Fibroblast of peridontal ligament (primary cell): ENCODE results near the gene BPI.
A peak's percentile ranks its signal among the peaks of the same experiment; 100 is the strongest.
"Not testable (repeated sequence)": the region's sequence is repeated elsewhere in the genome, so short reads cannot be mapped to it uniquely, and the experiment has no call there.

Experiments used
- DNase-seq: peaks from one replicate; pipeline ENCODE4 v3.0.0-alpha.2; 2010; ENCODE audit errors: extremely low read depth

The BPI gene

DNA sequence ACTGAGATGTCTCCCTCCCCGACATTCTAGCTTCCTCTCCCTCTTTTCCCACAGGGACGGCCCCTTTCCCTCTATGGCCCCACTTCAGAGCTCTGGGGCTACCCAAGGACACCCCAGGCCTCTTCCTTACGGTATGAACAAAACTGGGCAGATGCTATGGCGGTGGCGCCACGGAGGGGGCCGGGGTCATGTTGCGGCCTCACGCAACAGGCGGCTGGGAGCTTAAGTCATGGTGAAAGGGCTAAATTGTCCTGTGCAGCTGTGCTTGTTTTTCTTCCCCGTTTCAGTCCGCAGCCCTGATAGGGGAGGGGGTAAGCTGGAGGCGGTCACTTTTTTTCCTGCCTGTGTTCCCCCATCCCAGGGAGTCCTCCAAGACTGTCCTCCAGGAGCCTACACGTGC, 25.8 kb upstream of the BPI start:
- DNase-seq: no peak

GRCh38 chr20:38278763-38279162, 25.2 kb upstream of the BPI start:
- no peak for DNase-seq

- DNase-seq: not testable (repeated sequence)
Measured at GRCh38 chr20:38281176-38281915, 22.6 kb upstream of the BPI start.

- DNase-seq: no peak
Measured at GRCh38 chr20:38283236-38283635, 20.7 kb upstream of the BPI start.

DNA sequence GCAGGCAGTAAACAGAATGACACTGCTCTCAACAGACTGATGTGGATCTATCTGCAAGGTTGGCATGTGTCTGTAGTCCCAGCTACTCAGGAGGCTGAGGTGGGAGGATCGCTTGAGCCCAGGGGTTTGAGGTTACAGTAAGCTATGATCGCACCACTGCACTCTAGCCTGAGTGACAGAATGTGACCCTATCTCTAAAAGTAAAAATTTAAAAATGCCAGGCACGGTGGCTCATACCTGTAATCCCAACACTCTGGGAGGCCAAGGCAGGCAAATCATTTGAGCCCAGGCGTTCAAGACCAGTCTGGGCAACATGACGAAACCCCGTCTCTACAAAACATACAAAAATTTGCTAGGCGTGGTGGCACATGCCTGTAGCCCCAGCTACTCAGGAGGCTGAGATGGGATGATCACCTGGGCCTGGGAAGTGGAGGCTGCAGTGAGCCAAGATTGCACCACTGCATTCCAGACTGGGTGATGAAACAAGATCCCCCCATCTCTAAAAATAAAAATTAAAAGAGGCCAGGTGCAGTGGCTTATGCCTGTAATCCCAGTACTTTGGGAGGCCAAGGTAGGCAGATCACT, 19.8 kb upstream of the BPI start:
- not testable (repeated sequence) for DNase-seq

GRCh38 chr20:38284893-38285444, 19.0 kb upstream of the BPI start:
- no peak for DNase-seq

DNA sequence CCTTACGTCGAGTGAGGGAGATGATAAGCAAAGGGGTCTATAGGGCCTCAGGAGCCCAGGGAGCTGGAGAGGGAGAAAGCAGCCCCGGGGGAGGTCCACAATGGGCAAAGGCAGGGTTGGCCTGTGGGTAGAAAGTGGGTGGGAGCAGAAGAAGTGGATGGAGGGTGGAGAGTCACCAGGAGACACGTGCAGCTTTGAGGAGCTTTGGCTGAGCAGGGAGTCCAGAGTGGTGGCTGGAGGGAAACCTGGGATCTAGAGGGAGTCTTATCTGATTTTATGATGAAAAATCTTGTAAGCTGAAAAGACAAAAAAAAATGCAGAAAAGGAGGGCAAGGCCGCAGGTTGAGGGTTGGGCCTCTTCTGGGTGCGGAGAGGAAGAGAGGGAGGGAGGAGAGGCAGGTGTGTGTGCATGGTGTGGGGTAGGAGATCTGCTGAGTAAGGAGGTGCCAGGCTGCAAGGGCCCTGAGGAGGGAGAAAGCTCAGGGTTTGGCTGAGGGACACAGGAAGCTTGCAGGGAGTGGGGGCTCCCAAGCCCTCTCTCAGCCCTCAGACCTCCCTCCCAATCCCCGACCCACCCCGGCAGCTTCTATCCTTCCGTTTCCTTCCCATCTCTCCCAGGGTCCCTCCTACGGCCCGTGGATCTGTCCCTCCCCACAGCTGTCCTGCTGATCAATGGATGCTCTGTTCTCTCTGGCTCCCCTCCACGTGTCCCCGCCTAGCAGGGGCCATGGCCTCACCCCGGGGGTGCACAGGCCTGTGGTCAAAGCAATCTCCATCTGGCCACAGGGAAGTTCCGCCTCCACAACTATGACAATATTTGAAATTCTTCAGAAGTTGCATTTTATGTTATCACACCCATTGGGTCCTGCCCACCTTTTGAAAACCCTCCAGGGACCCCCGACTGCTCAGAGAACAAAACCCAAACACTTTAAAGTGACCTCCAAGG, 17.1 kb upstream of the BPI start:
- no peak for DNase-seq

DNA sequence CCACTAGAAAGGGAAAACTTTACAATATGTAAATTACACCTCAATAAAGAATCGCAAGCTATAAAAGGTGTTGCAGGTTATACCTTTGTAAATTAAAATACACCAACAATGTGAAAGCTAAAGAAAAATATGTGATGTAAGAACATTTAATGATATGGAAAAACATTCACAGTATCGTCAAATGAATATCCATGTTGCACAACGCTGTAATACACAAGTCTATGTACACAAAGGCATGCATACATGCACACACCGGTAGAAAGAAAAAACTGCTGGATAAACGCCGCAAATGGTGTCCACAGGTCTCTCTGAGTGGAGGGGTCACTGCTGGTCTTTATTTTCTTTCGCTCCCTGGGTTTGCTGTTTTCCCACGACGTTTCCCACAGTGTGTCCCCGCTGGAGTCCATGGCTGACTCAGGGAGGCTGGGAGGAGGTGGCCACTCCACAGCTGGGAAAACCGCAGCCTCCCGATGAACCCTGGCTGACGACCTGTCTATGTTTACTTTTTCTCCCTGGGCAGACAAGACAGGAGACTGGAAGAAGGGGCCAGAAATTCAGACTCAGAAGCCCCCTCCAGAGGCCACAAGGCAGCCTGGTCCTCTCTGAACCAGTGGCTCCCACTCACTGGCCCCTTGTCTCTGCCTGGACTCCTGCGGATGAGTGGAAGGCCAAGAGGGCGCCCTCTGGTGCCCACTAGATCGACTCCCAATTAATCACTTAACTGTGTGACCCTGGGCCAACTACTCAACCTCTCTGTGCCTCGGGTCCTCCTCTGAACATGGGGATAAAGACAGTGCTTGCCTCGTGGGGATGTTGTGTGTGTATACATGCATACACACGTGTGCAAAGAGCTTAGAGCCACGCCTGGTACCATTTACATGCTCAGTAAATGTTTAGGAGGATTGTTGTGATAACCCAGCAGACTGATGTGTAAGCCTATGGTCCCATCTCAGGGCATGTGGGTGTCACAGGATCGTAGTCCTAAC, 12.8 kb upstream of the BPI start:
- peak; percentile 71 for DNase-seq

DNA sequence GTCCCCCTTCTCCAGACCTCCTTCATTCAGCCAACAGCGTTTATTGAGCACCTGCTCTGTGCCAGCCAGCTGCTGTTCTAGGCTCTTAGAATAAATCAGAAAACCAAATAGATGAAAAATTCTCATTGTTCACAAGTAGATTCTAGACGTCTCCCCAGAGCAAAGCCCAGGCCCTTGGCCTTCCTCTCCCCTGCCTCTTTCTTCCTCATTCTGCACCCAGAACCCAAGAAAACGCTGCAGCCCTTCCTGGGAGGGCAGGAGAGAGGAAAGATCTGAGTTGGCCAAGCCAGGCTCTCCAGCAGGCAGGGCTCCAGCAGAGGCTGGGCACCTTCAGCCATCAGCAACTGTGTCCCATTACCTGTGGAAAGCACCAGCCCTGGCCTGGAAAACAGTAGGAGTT, 12.0 kb upstream of the BPI start:
- no peak for DNase-seq

DNA sequence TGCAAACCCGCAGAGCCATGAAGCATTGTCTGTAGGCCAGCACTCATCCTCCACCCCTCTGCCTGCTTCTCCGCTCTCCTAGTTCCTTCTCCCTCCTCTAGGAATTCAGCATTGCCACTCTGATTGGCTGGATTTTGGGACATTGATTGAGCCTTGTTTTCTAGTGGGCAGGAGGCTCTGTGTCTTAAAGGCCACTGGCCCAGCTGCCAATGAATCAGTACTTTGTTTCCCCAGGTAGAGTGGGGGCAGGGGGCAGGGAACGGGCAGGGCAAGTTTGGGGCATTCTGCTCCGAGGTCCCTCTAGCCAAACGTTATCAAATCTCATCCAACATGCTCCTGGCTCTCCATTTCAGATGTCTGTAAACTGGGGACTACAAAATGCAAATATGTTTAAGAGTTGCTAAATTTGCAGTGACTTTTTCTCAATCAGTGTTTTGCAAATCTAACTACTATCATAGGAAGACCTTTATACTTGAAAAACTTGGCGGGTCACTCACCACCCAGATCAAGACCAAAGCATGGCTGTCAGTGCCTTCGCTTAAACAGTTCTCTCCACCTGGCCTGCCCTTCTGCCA, 10.4 kb upstream of the BPI start:
- no peak for DNase-seq

DNA sequence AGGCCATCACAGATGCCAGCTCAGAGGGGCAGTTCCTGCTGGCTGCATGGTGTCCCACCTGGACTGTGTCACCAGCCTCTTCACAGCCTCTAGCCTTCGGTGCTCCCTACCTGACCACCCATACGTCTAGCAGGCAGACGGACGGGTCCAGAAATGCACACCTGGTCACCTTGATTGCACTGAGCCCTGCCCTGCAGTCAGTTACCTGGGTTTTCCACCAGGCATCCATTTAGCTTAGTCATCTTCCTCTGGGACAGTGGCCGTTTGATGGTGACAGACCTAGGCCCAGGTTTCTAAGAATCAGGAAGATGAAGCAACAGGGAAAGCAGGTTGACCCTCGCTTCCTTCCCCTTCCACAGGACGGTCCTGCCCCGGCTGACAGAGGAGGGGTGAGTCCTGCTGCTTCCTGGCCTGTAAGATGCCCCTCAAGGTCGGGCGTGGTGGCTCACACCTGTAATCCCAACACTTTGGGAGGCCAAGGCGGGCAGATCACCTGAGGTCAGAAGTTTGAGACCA, 9.8 kb upstream of the BPI start:
- no peak for DNase-seq

DNA sequence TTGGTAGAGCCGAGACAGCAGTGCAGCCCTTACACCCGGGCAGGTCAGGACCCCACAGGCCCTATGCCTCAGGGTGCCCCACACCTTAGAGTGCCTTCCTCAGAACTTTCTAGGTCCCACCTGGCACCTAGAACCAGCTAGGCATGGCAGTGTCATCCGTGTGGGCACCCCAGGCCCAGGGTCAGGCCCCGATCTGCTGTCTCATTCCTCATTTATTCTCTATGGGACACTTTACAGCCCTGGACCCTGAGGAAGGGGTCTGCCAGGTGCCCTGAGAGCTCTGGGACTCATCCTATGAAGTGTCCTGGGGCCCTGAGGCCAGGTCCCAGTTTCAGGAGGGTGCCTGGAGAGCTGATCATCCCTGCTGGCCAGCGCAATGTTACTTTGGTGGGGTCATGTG, 8.1 kb upstream of the BPI start:
- DNase-seq: no peak

DNA sequence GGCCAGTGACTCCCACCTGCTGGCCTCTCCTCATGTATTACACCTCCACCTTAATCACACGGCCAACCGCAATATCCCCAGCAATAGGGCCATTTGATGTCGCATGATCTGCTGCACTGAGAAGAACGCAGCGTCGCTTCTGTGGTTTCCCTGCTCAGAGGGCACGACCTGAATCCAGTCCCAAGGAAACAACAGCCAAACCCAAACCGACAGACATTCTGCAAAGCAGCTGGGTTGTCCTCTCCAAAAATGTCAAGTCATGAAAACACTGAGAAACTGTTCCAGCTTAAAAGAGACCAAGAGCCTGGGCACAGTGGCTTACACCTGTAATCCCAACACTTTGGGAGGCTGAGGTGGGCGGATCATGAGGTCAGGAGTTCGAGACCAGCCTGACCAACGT, 7.5 kb upstream of the BPI start:
- DNase-seq: no peak

DNA sequence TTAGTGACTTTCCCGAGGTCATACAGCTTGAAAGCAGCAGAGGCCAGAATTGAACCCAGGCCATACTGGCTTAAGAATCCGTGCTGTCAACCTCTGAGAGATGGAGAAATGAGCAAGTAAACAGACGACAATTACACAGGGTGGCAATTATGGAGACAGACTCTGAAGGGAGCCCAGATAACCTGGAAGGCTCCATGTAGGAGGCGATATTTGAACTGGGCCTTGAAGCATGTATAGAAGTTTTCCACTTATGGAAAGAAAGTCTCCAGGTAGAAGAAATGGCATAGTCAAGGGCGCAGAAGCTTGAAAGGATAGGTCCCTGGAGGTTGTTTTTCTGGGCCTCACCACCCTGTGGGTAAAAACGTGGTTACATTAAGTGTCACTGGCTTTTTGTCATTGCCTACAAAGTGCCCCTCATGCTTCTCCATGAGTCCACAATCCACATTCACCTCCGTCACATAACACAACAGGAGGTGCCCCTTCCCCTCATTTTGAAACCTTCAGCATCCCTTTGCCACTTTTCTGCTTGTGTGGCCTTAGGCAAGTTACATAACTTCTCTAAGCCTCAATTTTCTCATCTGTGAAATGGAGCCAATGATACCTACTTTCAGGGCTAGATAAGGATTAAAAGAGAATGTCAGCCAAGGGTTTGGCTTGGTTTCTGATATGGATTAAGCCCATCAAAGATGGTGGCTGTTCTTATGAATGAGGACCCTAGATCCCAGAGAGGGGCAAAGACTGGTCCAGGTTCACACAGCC, 5.9 kb upstream of the BPI start:
- no peak for DNase-seq

- DNase-seq: peak; percentile 72
Measured at GRCh38 chr20:38298768-38299288, 5.1 kb upstream of the BPI start.

- DNase-seq: no peak
Measured at GRCh38 chr20:38299963-38300362, 4.0 kb upstream of the BPI start.

DNA sequence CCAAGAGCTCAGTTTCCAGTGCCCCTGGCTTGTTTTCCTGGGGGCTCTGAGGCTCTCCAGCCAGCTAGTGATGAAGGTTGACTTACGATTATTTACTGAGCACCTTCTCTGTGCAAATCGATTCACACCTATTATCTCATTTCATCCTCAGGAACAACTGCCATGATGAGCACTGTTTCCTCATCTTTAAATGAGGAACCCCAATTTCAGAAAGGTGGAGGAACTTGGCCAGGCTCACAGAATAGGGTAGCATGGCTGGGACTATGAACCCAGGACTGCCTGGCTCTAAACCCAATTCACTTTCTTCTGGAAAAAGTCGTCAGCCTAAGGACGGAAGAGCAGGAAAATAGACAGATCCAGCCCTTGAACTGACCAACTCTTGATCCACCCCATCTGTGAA, 3.5 kb upstream of the BPI start:
- no peak for DNase-seq

DNA sequence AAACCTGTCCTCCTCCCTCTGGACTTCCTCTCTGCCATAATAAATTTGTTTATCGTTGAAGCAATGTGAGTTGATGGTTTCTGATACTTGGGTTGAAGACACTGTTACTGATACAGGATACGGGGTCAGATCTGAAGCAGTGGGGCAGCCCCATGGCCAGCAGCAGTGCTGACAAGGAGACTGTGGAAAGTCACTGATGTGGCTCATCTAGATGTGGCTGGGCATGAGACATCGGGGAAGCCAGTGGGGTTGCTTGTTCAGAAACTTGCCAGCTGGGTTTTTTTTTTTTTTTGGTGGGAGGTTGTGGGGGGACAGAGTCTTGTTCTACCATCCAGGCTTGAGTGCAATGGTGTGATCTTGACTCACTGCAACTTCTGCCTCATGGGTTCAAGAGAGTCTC, 2.6 kb upstream of the BPI start:
- no peak for DNase-seq

DNA sequence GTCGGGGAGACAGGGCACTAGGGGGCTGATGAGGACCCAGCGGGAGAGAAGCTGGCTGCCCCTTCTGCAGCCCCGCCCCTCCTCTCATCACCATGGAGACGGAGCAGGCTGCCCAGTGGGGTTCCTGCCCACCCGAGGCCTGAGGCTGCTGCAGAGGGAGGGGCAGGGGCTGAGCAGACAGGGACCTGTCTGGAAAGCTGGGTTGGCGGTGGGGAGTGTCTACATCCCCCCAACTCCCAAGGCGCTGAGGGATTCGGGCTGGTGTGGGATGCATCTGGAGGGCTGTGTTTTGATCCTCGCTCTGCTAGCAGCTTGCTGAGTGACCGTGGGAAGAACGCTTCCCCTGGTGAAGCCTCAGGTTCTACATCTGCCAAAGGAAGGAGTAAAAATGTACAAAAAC, 1.2 kb upstream of the BPI start:
- no peak for DNase-seq
